CD4-positive, alpha-beta T cell treated with Interleukin-15 for 1 hour (primary cell): ENCODE measurements around the gene NXPH4.

Experiments used
- DNase-seq: peaks from one replicate; pipeline ENCODE4 v3.0.0-alpha.2; 2020

Gene NXPH4

DNA sequence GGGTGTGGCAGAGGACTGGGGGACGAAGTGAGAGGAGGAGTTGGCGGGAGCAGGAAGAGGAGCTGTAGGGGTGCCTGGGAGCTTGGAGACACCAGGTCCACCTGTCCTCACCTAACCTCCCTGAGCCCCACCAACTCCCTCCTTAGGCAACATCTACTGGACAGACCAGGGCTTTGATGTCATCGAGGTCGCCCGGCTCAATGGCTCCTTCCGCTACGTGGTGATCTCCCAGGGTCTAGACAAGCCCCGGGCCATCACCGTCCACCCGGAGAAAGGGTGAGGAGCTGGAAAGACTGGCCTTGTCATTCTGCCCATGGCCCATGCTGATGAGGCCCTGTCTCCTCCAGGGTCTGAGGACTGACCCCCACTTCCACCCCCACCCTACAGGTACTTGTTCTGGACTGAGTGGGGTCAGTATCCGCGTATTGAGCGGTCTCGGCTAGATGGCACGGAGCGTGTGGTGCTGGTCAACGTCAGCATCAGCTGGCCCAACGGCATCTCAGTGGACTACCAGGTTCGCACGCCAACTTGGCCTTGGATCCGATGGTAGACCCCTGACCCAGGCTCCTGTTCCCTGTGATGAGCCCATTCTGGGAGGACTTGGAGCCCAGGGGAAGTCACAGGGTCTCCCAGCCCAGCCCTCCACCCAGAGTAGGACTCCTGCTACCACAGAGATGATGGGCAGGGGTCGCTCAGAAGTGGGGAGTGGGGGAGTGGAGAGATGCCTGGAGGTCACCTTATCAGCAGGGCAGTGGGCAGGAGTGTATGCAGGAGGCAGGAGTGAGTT lies 32.5 kb upstream of the NXPH4 start:
- DNase-seq: no peak

- no peak for DNase-seq
Measured at GRCh38 chr12:57185403-57185802, 31.2 kb upstream of the NXPH4 start.

- no peak for DNase-seq
Measured at GRCh38 chr12:57185906-57186508, 30.6 kb upstream of the NXPH4 start.

DNA sequence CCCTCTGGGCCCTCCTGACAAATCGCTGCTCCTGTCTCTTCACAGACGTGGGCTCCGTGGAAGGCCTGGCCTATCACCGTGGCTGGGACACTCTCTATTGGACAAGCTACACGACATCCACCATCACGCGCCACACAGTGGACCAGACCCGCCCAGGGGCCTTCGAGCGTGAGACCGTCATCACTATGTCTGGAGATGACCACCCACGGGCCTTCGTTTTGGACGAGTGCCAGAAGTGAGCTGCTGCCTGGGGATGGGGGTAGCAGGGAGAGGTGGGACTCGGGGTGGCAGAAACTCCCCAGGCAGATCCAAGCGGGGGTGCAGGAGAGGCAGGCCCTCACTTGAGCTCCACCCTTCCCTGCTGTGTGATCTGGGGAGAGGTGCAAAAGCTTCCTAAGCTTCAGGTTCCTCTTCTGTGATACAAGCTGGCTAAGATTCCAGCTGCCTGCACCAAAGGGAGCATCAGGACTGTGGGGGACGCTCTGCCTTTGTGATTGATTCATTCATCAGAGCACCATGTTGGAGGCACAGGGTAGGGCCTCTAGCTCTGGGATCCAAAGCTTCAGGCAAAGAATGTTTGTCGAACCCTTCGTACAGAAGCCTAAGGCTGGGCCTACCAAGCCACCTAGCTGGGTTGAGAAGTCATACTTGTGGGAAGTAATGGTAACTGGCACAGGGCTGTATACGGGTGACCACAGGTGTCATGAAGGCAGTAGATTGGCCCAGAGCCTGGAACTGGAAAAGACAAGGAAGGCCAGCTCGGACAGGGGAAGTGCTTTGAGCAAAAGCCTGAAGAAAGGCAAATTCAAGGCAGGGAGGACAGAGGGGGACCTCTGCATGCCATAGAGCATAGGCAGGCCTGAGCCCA lies 29.1 kb upstream of the NXPH4 start:
- no peak for DNase-seq

DNA sequence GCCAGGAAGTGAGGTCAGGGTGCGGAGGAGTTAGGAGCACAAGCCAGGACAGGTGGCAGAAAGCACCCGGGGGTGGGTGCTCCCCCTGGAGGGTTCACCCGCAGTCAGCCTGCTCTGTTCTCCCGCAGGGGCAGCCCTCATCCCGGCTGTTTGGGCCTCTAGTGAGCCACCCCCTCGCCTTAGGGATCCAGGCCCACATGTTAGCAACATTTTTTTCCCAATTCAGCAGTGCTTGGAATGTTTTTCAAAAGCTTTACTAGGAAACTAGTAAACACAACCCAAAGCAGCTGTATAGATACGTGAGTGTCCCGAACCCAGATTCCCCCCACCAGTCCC lies 28.5 kb upstream of the NXPH4 start:
- no peak for DNase-seq

DNA sequence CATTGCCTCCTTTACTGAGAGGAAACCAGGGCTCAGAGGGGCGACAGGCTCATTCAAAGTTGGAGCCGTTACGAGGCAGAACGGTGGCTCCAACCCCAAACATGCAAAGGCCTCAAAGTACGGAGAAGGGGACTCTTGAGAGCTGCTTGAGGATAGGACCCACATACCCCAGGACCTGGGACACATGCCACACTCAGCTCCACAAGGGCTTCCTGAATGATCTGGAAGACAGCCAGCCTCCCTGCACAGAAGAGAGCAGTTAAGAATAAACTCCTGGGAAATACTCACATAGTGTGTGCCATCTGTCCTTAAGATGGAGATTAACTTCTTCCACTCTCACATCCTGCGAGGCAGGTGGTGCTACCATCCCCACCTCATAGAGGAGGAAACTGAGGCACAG lies 26.6 kb upstream of the NXPH4 start:
- no peak for DNase-seq

GRCh38 chr12:57190821-57191220 lies 25.8 kb upstream of the NXPH4 start:
- DNase-seq: no peak

DNA sequence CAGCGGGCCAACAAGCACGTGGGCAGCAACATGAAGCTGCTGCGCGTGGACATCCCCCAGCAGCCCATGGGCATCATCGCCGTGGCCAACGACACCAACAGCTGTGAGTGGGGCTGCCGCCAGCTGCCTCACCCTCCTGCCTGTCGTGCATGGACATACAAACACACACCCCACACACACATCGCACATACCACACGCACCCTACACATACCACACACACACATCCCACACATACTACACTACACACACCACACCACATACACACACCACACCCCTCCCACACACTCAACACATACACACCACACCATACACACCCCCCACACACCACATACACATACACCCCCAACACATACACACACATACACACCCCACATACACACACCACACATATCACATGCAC lies 25.2 kb upstream of the NXPH4 start:
- no peak for DNase-seq

DNA sequence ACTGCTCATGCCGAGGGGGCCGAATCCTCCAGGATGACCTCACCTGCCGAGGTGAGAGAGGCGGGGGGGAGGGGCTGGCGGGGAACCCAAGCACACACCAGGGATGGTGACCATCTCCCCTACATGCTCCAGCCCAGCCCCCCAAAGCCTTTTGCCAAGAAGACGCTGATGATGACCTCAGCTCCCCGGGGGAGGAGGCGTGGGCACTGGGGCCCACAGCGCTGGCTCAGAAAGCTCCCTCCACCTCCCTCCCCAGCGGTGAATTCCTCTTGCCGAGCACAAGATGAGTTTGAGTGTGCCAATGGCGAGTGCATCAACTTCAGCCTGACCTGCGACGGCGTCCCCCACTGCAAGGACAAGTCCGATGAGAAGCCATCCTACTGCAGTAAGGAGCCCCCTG lies 23.7 kb upstream of the NXPH4 start:
- DNase-seq: no peak

GRCh38 chr12:57193706-57194245 lies 22.8 kb upstream of the NXPH4 start:
- no peak for DNase-seq

DNA sequence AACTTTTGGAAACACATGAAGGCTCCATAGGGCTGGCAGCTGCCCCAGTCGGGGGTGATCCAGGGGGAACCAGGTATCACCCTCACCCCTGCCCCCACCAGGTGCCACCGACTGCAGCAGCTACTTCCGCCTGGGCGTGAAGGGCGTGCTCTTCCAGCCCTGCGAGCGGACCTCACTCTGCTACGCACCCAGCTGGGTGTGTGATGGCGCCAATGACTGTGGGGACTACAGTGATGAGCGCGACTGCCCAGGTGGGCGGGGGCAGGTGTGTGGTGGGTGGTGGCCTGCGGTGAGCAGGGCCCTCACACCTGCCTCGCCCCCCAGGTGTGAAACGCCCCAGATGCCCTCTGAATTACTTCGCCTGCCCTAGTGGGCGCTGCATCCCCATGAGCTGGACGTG lies 22.3 kb upstream of the NXPH4 start:
- DNase-seq: no peak

GRCh38 chr12:57195186-57195585 lies 21.4 kb upstream of the NXPH4 start:
- DNase-seq: no peak

GRCh38 chr12:57195611-57196371 lies 20.8 kb upstream of the NXPH4 start:
- DNase-seq: no peak

GRCh38 chr12:57196439-57196838 lies 20.2 kb upstream of the NXPH4 start:
- DNase-seq: no peak

GRCh38 chr12:57196956-57197355 lies 19.6 kb upstream of the NXPH4 start:
- DNase-seq: no peak

DNA sequence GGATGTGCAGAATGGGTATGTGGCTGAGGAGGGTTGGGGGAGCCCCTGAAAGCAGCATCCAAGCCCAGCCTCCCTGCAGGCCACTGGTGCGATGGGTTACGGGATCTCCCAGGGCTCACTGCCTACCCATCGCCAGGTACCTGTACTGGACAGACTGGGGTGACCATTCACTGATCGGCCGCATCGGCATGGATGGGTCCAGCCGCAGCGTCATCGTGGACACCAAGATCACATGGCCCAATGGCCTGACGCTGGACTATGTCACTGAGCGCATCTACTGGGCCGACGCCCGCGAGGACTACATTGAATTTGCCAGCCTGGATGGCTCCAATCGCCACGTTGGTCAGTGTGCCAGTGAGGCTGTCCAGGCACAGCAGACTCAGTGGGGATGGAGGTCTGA lies 18.3 kb upstream of the NXPH4 start:
- no peak for DNase-seq

GRCh38 chr12:57199191-57199590 lies 17.4 kb upstream of the NXPH4 start:
- DNase-seq: no peak

- no peak for DNase-seq
Measured at GRCh38 chr12:57200497-57200896, 16.1 kb upstream of the NXPH4 start.

GRCh38 chr12:57201219-57201618 lies 15.4 kb upstream of the NXPH4 start:
- no peak for DNase-seq

GRCh38 chr12:57201631-57202030 lies 15.0 kb upstream of the NXPH4 start:
- DNase-seq: no peak

GRCh38 chr12:57202321-57202720 lies 14.3 kb upstream of the NXPH4 start:
- DNase-seq: no peak

DNA sequence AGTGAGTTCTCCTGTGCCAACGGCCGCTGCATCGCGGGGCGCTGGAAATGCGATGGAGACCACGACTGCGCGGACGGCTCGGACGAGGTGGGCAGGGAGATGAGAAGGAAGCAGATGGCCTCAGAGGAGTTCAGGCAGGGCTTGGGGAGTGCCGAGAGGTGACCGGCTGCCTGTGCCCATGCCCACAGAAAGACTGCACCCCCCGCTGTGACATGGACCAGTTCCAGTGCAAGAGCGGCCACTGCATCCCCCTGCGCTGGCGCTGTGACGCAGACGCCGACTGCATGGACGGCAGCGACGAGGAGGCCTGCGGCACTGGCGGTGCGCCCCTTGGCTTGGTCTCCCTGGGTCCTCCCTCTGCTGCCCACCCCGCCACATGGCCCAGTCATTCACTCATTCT lies 13.4 kb upstream of the NXPH4 start:
- no peak for DNase-seq

DNA sequence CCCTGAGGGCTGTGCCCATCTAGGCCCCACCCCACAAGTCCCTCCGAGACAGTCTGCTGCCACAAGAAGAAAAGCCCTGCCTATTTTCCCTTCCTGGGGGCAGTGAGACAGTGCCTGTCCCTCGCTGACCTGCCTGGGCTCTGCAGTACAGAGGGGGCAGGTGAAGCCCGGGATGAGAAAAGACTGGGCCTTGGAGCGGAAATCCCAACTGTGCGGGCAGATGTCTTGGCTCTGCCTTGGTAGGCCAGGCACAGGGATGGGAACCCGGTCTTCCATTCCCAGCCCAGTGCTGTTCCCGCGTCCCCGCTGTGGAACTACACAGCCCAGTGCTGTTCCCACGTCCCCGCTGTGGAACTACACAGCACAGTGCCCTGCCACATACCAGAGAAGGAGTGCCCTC lies 12.8 kb upstream of the NXPH4 start:
- DNase-seq: no peak
